K562 (cell line): ENCODE results near the gene EIF4E. TPM values are rescaled to one million over a fixed set of nuclear protein-coding genes. Genes with fewer than 3 reads are reported as not detected.

Source experiments
- ATAC-seq: fragments of 200-7000 bp; cut with Tn5 transposase; 3 replicates; pipeline ENCODE4 v1.9.1; 2020; ENCODE audit warnings: moderate library complexity
- BruUV-seq: library from RNA; stranded (reverse); fragments of 400-500 nt; replicated peaks from 2 replicates; lab custom pipeline; 2021; lab: Mats Ljungman, UMichigan
- CTCF ChIA-PET: fragments of 300-600 bp; formaldehyde crosslinking; extraction: SDS; loops from one replicate; lab custom pipeline; 2021; ENCODE audit warnings: low intra/inter-chr PET ratio; lab: Yijun Ruan, JAX
- POLR2A ChIA-PET: fragments of 300-600, 350-650 bp; sonication (Branson Sonifier 250); formaldehyde crosslinking; extraction: SDS; loops from one replicate; lab custom pipeline; 2021; ENCODE audit warnings: antibody characterized with exemption, inconsistent platforms; lab: Yijun Ruan, JAX
- DNase-seq, 4 experiments: peaks; one replicate each; pipeline versions ENCODE4 v3.0.0 to v3.0.0-alpha.2; 2011 to 2018; ENCODE audit warnings: low spot score in 3 of 4, mixed read lengths in 3 of 4; ENCODE audit errors: extremely low read depth in 1 of 4
- FAIRE-seq: peaks from 2 replicates; lab custom pipeline; 2011; peaks lifted over from hg19 to GRCh38; lab: Jason Lieb, UNC
- H2AFZ ChIP-seq: 2 replicates; pipeline ENCODE4 v1.6.0; 2011; ENCODE audit warnings: low read depth, low read length, control low read depth, inconsistent platforms
- H3K27ac ChIP-seq: fragments of 200-600 bp; 3 replicates; pipeline ENCODE4 v1.8.0; 2011; ENCODE audit warnings: low read depth, mild to moderate bottlenecking, control low read depth, inconsistent platforms, low read length, moderate library complexity, mixed read lengths; ENCODE audit errors: extremely low read depth
- H3K27me3 ChIP-seq, 2 experiments: fragments of 300-600 bp in 1 of 2; 2 replicates in 1 of 2; 3 replicates in 1 of 2; pipeline versions ENCODE4 v1.6.0 to v1.8.0; 2011; ENCODE audit warnings: inconsistent platforms in 2 of 2, low read length in 2 of 2, mild to moderate bottlenecking in 1 of 2, mixed read lengths in 1 of 2, moderate library complexity in 1 of 2; ENCODE audit not compliant: control insufficient read depth in 2 of 2, insufficient read depth in 2 of 2
- H3K36me3 ChIP-seq: fragments of 300-600 bp; 3 replicates; pipeline ENCODE4 v1.8.0; 2011; ENCODE audit warnings: mild to moderate bottlenecking, low read length, inconsistent platforms; ENCODE audit not compliant: control insufficient read depth, insufficient read depth
- H3K4me1 ChIP-seq, 2 experiments: fragments of 200-600 bp in 1 of 2; replicated peaks in 1 of 2; 2 replicates in 1 of 2; 3 replicates in 1 of 2; pipeline versions ENCODE4 v1.5.1 to v1.8.0; 2011; ENCODE audit warnings: inconsistent platforms in 2 of 2, low read length in 2 of 2, mild to moderate bottlenecking in 1 of 2, mixed read lengths in 1 of 2, moderate library complexity in 1 of 2; ENCODE audit not compliant: control insufficient read depth in 2 of 2, insufficient read depth in 2 of 2
- H3K4me2 ChIP-seq: 2 replicates; pipeline ENCODE4 v1.6.1; 2011; ENCODE audit warnings: low read length, control low read depth, inconsistent platforms, mixed read lengths; ENCODE audit not compliant: insufficient read depth
- H3K4me3 ChIP-seq: fragments of 200-600 bp; sonication (generic), shearing (Covaris generic); 2 replicates; pipeline ENCODE4 v1.5.1; 2016; ENCODE audit warnings: control low read depth, inconsistent platforms
- H3K79me2 ChIP-seq: fragments of 200-600 bp; 3 replicates; pipeline ENCODE4 v1.8.0; 2011; ENCODE audit warnings: low read length, inconsistent platforms; ENCODE audit not compliant: control insufficient read depth, insufficient read depth
- H3K9ac ChIP-seq, 2 experiments: 2 replicates each; pipeline versions ENCODE4 v1.6.0 to v1.6.1; 2011; ENCODE audit warnings: low read depth in 2 of 2, low read length in 2 of 2, control low read depth in 1 of 2, inconsistent platforms in 1 of 2, mild to moderate bottlenecking in 1 of 2, mixed read lengths in 1 of 2; ENCODE audit not compliant: insufficient read depth in 1 of 2
- H3K9me1 ChIP-seq: one replicate; pipeline ENCODE4 v1.6.0; 2011; ENCODE audit warnings: inconsistent platforms, mild to moderate bottlenecking, low read length, moderate library complexity; ENCODE audit not compliant: control insufficient read depth, insufficient read depth
- H3K9me3 ChIP-seq: replicated peaks from 2 replicates; pipeline ENCODE4 v1.5.1; 2011; ENCODE audit warnings: low read depth, low read length, inconsistent platforms; ENCODE audit not compliant: control insufficient read depth, insufficient read depth
- H4K20me1 ChIP-seq: replicated peaks from 2 replicates; pipeline ENCODE4 v1.6.1; 2011; ENCODE audit warnings: low read length, inconsistent platforms, mixed read lengths; ENCODE audit not compliant: control insufficient read depth, insufficient read depth
- EGR1 ChIP-seq: fragments of 450-650 bp; conservative IDR thresholded peaks from 2 replicates; pipeline ENCODE4 v1.6.1; 2017; ENCODE audit warnings: mild to moderate bottlenecking
- EHMT2 ChIP-seq: fragments of 450-650 bp; IDR thresholded peaks from 2 replicates; pipeline ENCODE4 v1.6.1; 2018; ENCODE audit warnings: antibody characterized with exemption
- HIVEP1 ChIP-seq: fragments of 250-450 bp; sonication (Bioruptor Pico); IDR thresholded peaks from 2 replicates; pipeline ENCODE4 v1.4.0; 2020; ENCODE audit warnings: mild to moderate bottlenecking
- KLF13 ChIP-seq: fragments of 450-650 bp; IDR thresholded peaks from 2 replicates; pipeline ENCODE4 v1.6.1; 2016; ENCODE audit warnings: missing genetic modification characterization, low read depth, mild to moderate bottlenecking, missing compliant biosample characterization, moderate library complexity, borderline replicate concordance
- TFAM ChIP-seq: fragments of 250-450 bp; sonication (Bioruptor Pico); conservative IDR thresholded peaks from 2 replicates; pipeline ENCODE4 v1.5.0; 2021; ENCODE audit warnings: mild to moderate bottlenecking, moderate library complexity
- WGBS: fragments of 100-300 bp; shearing (Covaris generic); methylation state at CpG from one replicate; pipeline ENCODE4 v1.1.6; 2016; ENCODE audit warnings: low coverage, mixed read lengths; ENCODE audit not compliant: insufficient coverage; ENCODE audit errors: missing lambda C conversion rate; 5-methylcytosine and 5-hydroxymethylcytosine counted together
- in situ Hi-C: fragments of 300-500 bp; cut with MboI; formaldehyde crosslinking; loops from 4 replicates; pipeline ENCODE4 v1.15.0; 2018; ENCODE audit warnings: inconsistent platforms, mixed read lengths
- intact Hi-C: fragments of 100-400 bp; cut with micrococcal nuclease; formaldehyde crosslinking; loops from 2 replicates; pipeline ENCODE4 v1.14.2; 2022
- polyA plus RNA-seq, 8 experiments: library from polyadenylated mRNA; depleted of rRNA in 4 of 8; stranded (reverse) in 5 of 8; unstranded in 3 of 8; fragments of >200 nt; fragmentation: Nextera tagmentation in 2 of 8; fragmentation: Illumina TruSeq in 1 of 8; extraction: Ambion mirVana in 2 of 8; extraction: Trizol in 1 of 8; gene quantifications; 2 replicates each; pipeline versions ENCODE4 v1.2.1 to v1.2.3, GENCODE V29; 2011 to 2014; ENCODE audit warnings: inconsistent platforms in 1 of 8, missing spikeins in 1 of 8
- total RNA-seq, 7 experiments: library from RNA; depleted of rRNA in 6 of 7; stranded (reverse); fragments of >200 nt in 6 of 7; fragmentation: Illumina TruSeq in 2 of 7; extraction: Trizol in 2 of 7; gene quantifications; 2 replicates each; pipeline versions ENCODE4 v1.2.1 to v1.2.3, GENCODE V29; 2011 to 2021; ENCODE audit warnings: low replicate concordance in 1 of 7
- TF ChIP-seq, protein P1 (sequence below): fragments of 450-650 bp; conservative IDR thresholded peaks from 2 replicates; pipeline ENCODE4 v1.6.1; 2016; ENCODE audit warnings: missing genetic modification characterization, low read depth, mild to moderate bottlenecking, control low read depth, missing compliant biosample characterization
- TF ChIP-seq, protein P2 (sequence below): sonication (generic); formaldehyde crosslinking; IDR thresholded peaks from 2 replicates; pipeline ENCODE4 v1.8.0; 2022; ENCODE audit warnings: mild to moderate bottlenecking, missing genetic modification reagents
- TF ChIP-seq, protein P3 (sequence below): fragments of 250-450 bp; sonication (Bioruptor Pico); IDR thresholded peaks from 2 replicates; pipeline ENCODE4 v1.4.0; 2020; ENCODE audit warnings: mild to moderate bottlenecking, moderate library complexity

Gene EIF4E
- total and polyA plus RNA-seq, 9 of the 15 experiments (the other 6 are each of a cell fraction or from before 2014, with no cell fraction given) = 164 to 489 (median 179) TPM

DNA sequence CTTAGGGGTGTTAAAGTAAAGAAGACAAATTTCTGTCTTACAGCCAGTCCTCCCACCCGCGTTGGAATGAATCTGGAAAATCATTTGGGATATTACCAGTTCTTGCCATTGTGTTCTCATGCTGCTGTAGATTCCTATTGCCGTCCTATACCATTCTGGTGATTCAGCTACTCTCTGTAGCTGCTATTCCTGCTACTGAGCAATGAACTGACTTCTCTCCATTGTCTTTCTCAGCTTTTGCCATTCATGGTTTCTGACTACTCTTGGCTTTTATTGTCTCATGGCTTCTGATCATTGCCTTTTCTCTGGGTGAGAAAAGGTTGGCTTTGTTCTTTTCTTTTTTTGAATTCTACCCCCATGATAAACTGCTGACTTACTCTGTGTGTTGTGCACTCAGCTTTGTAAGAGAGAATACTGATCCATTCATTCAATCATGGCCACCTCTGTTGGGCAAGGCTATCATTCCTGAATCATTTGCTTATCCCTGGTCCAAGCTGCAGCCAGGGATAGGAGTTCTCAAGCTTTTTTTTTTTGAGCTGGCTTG, 38.9 kb upstream of the EIF4E start:
- Histone ChIP-seq H3K9me1 (no peaks in the 10 kb centered on the region), H3K9ac (no peak overlapping the region)
- POLR2A ChIA-PET = interaction anchor here (0.7 kb wide), 1 partner anchor 14 kb away, joined by 3 read pairs; no protein-coding TSS in a partner anchor
- in situ Hi-C loops = no loop called here
- no peak for TF ChIP-seq EGR1
- TF ChIP-seq, protein P1, sequence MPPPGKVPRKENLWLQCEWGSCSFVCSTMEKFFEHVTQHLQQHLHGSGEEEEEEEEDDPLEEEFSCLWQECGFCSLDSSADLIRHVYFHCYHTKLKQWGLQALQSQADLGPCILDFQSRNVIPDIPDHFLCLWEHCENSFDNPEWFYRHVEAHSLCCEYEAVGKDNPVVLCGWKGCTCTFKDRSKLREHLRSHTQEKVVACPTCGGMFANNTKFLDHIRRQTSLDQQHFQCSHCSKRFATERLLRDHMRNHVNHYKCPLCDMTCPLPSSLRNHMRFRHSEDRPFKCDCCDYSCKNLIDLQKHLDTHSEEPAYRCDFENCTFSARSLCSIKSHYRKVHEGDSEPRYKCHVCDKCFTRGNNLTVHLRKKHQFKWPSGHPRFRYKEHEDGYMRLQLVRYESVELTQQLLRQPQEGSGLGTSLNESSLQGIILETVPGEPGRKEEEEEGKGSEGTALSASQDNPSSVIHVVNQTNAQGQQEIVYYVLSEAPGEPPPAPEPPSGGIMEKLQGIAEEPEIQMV (tag) = no peak
- TF ChIP-seq EHMT2 = no peak
- no peak for TF ChIP-seq KLF13 (tag)
- TF ChIP-seq, protein P2, sequence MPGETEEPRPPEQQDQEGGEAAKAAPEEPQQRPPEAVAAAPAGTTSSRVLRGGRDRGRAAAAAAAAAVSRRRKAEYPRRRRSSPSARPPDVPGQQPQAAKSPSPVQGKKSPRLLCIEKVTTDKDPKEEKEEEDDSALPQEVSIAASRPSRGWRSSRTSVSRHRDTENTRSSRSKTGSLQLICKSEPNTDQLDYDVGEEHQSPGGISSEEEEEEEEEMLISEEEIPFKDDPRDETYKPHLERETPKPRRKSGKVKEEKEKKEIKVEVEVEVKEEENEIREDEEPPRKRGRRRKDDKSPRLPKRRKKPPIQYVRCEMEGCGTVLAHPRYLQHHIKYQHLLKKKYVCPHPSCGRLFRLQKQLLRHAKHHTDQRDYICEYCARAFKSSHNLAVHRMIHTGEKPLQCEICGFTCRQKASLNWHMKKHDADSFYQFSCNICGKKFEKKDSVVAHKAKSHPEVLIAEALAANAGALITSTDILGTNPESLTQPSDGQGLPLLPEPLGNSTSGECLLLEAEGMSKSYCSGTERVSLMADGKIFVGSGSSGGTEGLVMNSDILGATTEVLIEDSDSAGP (CRISPR knock-in tag) = no peak
- no peak for TF ChIP-seq HIVEP1 (CRISPR knock-in tag)
- TF ChIP-seq, protein P3, sequence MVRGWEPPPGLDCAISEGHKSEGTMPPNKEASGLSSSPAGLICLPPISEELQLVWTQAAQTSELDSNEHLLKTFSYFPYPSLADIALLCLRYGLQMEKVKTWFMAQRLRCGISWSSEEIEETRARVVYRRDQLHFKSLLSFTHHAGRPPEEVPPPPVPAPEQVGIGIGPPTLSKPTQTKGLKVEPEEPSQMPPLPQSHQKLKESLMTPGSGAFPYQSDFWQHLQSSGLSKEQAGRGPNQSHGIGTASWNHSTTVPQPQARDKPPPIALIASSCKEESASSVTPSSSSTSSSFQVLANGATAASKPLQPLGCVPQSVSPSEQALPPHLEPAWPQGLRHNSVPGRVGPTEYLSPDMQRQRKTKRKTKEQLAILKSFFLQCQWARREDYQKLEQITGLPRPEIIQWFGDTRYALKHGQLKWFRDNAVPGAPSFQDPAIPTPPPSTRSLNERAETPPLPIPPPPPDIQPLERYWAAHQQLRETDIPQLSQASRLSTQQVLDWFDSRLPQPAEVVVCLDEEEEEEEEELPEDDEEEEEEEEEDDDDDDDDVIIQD (CRISPR knock-in tag) = no peak
- TF ChIP-seq TFAM (CRISPR knock-in tag) = no peak
- TF ChIP-seq, all 486 proteins: peak for 0
- intact Hi-C loops = no loop called here
- FAIRE-seq (no peak), DNase-seq (no peak), ATAC-seq (no peak)
- H3K4me1 ChIP-seq = peaks cover 9 to 25% of the 10 kb centered on the region in 2 experiments
- no peak overlapping the region for H3K27ac ChIP-seq
- no peaks in the 10 kb centered on the region for H4K20me1 ChIP-seq
- BruUV-seq = no TSS peak
- H3K4me3 ChIP-seq = no peak overlapping the region
- H3K79me2 ChIP-seq = no peaks in the 10 kb centered on the region
- H3K9me3 ChIP-seq = no peaks in the 10 kb centered on the region; the same call in 1 of the 2 replicates
- CTCF ChIA-PET = no interaction called here
- H3K27me3 ChIP-seq = no peaks in the 10 kb centered on the region
- WGBS = 73% methylated on average over 3 of the region's 3 CpGs
- H2AFZ ChIP-seq = no peak overlapping the region
- no peak overlapping the region for H3K4me2 ChIP-seq
- no peaks in the 10 kb centered on the region for H3K36me3 ChIP-seq
